Left lung (tissue), 10 donors: ENCODE measurements around the gene CD180. TPM values are rescaled to one million over a fixed set of nuclear protein-coding genes. Genes with fewer than 3 reads are reported as not detected.

Experiments used
- ATAC-seq: fragments of 200-7000 bp; cut with Tn5 transposase; one replicate; pipeline ENCODE4 v1.9.1; 2020; ENCODE audit warnings: moderate library complexity
- DNase-seq, 4 donors: peaks; one replicate each; pipeline ENCODE4 v3.0.0-alpha.2; 2013 to 2020
- H3K27ac ChIP-seq, 2 donors: fragments of 200-600 bp; sonication (generic) in 1 of 2; one replicate each; pipeline versions ENCODE4 v1.5.0 to v1.8.0; 2020 to 2021
- H3K27me3 ChIP-seq, 2 donors: fragments of 200-600 bp; sonication (generic) in 1 of 2; one replicate each; pipeline versions ENCODE4 v1.5.0 to v1.8.0; 2020 to 2021
- H3K36me3 ChIP-seq, 2 donors: fragments of 200-600 bp; sonication (generic) in 1 of 2; one replicate each; pipeline versions ENCODE4 v1.5.0 to v1.8.0; 2020 to 2021
- H3K4me1 ChIP-seq, 2 donors: fragments of 200-600 bp; one replicate each; pipeline ENCODE4 v1.8.0; 2021
- H3K4me3 ChIP-seq, 2 donors: fragments of 200-600 bp; sonication (generic) in 1 of 2; one replicate each; pipeline versions ENCODE4 v1.5.0 to v1.8.0; 2020 to 2021; ENCODE audit warnings: mild to moderate bottlenecking in 1 of 2
- H3K9me3 ChIP-seq, 2 donors: fragments of 200-600 bp; sonication (generic) in 1 of 2; one replicate each; pipeline versions ENCODE4 v1.5.0 to v1.8.0; 2020 to 2021
- CTCF ChIP-seq, 2 donors: fragments of 200-600 bp; sonication (generic) in 1 of 2; IDR thresholded peaks; one replicate each; pipeline versions ENCODE4 v1.5.0 to v1.8.0; 2021; ENCODE audit warnings: antibody characterized with exemption in 2 of 2
- intact Hi-C, 2 donors: fragments of 100-400 bp; cut with DNase I; formaldehyde crosslinking; loops; one replicate each; pipeline versions ENCODE4 v1.11.2 to v1.14.2; 2022
- polyA plus RNA-seq, 6 donors: library from polyadenylated mRNA; unstranded; fragments of 120-200 nt; gene quantifications; one replicate each; pipeline ENCODE4 v1.2.1, GENCODE V29; 2013; ENCODE audit not compliant: insufficient read length in 6 of 6
- total RNA-seq, 2 donors: library from RNA; stranded (reverse); fragmentation: NEBNext Ultra II Directional; extraction: Animal tissue kit (Norgen Biotek cat#: 25700); gene quantifications; one replicate each; pipeline ENCODE4 v1.2.1, GENCODE V29; 2021
- donor health status: DM: no; HTN: yes; CAD: no.
- donor health status: DM: no; HTN: no; CAD: no.

The CD180 gene
- total and polyA plus RNA-seq, 8 donors = 0.53 to 9.4 (median 1.1) TPM

- no peak for TF ChIP-seq CTCF (IDR thresholded peaks at IDR 0.05)
- Histone ChIP-seq H3K27ac (no peak overlapping the region), H3K27me3 (no peaks in the 10 kb centered on the region), H3K36me3 (peaks cover 0 to 33% of the 10 kb centered on the region in 2 donors), H3K4me3 (no peak overlapping the region), H3K9me3 (no peaks in the 10 kb centered on the region), H3K4me1 (no peaks in the 10 kb centered on the region)
- intact Hi-C loops = no loop called here
- no peak for DNase-seq
- no peak for ATAC-seq
Observed at GRCh38 chr5:67135381-67135984, 61.1 kb downstream of the CD180 start.

- H3K9me3 ChIP-seq = no peaks in the 10 kb centered on the region
- H3K36me3 ChIP-seq = peaks cover 0 to 42% of the 10 kb centered on the region in 2 donors
- H3K27ac ChIP-seq = no peak overlapping the region
- H3K27me3 ChIP-seq = no peaks in the 10 kb centered on the region
- intact Hi-C loops = no loop called here
- ATAC-seq = no peak
- DNase-seq = no peak
- TF ChIP-seq CTCF (IDR thresholded peaks at IDR 0.05) = no peak
- no peaks in the 10 kb centered on the region for H3K4me1 ChIP-seq
- H3K4me3 ChIP-seq = no peak overlapping the region
Observed at GRCh38 chr5:67133776-67134175, 62.8 kb downstream of the CD180 start.

- intact Hi-C loops = no loop called here
- Histone ChIP-seq H3K4me1 (no peaks in the 10 kb centered on the region), H3K4me3 (no peak overlapping the region), H3K27ac (no peak overlapping the region), H3K9me3 (no peaks in the 10 kb centered on the region), H3K36me3 (peaks cover 0 to 40% of the 10 kb centered on the region in 2 donors), H3K27me3 (no peaks in the 10 kb centered on the region)
- DNase-seq (no peak), ATAC-seq (no peak)
- no peak for TF ChIP-seq CTCF (IDR thresholded peaks at IDR 0.05)
Observed at GRCh38 chr5:67133217-67133616, 63.4 kb downstream of the CD180 start.

DNA sequence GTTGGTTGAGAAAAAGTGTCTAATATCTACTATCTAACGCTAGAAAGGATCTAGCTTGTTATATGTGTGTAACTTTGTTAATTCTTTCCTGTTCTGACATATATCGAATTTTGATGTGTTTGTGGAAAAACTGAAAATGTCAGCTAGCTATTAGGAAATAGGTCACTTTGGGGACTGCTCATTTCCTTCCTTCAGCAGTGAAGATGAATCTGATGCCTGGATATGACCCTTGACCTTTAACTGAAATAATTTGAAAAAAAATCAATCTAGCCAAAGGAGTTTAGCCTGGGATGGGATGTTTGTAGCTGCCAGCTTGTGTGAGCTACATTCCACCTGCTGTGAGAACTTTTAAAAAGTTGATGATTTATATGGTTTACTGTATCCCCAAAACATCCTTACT lies 66.8 kb downstream of the CD180 start:
- no peak for ATAC-seq

More for the DNA sequence above, 66.8 kb downstream of the CD180 start:
- H3K36me3 ChIP-seq = peaks cover 0 to 32% of the 10 kb centered on the region in 2 donors
- no peaks in the 10 kb centered on the region for H3K4me1 ChIP-seq
- intact Hi-C loops = no loop called here
- no peak overlapping the region for H3K4me3 ChIP-seq
- no peak for DNase-seq
- H3K9me3 ChIP-seq = no peaks in the 10 kb centered on the region
- H3K27ac ChIP-seq = no peak overlapping the region
- no peak for TF ChIP-seq CTCF (IDR thresholded peaks at IDR 0.05)
- no peaks in the 10 kb centered on the region for H3K27me3 ChIP-seq
